ENCODE measurements around the gene CEP192. TPM values are rescaled to one million over a fixed set of nuclear protein-coding genes. Genes with fewer than 3 reads are reported as not detected.

The CEP192 gene
- total RNA-seq, 1 donor = 29.7 TPM

- Histone ChIP-seq H3K27me3 (ENCODE audit: insufficient read depth, low read length) (no peaks in the 10 kb centered on the region), H3K4me1 (ENCODE audit: insufficient read depth, low read length) (no peaks in the 10 kb centered on the region), H3K4me2 (ENCODE audit: insufficient read depth, low read length) (no peak overlapping the region), H3K79me2 (ENCODE audit: insufficient read depth, low read length) (peaks cover 31% of the 10 kb centered on the region), H3K36me3 (ENCODE audit: insufficient read depth, low read length) (peaks cover 29% of the 10 kb centered on the region), H3K27ac (ENCODE audit: low read depth, low read length) (no peak overlapping the region), H4K20me1 (ENCODE audit: insufficient read depth, low read length) (no peaks in the 10 kb centered on the region), H3K4me3 (ENCODE audit: insufficient read depth, low read length) (no peak overlapping the region), H3K9me3 (ENCODE audit: low read depth, low read length) (no peaks in the 10 kb centered on the region), H2AFZ (ENCODE audit: low read length) (no peak overlapping the region)
- DNase-seq (ENCODE audit: insufficient read length, low spot score, missing footprints) = no peak
- TF ChIP-seq, protein P1, sequence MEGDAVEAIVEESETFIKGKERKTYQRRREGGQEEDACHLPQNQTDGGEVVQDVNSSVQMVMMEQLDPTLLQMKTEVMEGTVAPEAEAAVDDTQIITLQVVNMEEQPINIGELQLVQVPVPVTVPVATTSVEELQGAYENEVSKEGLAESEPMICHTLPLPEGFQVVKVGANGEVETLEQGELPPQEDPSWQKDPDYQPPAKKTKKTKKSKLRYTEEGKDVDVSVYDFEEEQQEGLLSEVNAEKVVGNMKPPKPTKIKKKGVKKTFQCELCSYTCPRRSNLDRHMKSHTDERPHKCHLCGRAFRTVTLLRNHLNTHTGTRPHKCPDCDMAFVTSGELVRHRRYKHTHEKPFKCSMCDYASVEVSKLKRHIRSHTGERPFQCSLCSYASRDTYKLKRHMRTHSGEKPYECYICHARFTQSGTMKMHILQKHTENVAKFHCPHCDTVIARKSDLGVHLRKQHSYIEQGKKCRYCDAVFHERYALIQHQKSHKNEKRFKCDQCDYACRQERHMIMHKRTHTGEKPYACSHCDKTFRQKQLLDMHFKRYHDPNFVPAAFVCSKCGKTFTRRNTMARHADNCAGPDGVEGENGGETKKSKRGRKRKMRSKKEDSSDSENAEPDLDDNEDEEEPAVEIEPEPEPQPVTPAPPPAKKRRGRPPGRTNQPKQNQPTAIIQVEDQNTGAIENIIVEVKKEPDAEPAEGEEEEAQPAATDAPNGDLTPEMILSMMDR (IDR thresholded peaks at IDR 0.05; ENCODE audit: extremely low read depth, low read depth, low read length) = no peak
Observed at GRCh38 chr18:13061630-13062189, 70.5 kb downstream of the CEP192 start.

DNA sequence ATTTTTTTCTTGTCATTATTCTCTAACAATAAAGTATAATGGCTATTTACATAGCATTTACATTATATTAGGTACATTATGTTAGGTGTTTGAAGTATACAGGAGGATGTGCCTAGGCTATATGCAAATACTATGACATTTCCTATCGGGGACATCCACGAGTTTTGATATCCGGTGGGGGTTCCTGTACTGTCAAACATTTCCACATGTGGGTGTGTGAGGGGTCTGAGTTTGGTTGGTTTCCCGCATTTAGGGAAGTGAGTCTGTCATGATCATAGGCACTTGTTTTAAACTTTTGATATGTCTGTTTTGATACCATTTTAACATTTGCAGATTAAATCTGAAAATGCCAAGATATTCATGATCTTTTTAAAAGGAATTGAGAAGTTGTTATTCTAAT, 76.0 kb downstream of the CEP192 start:
- H3K36me3 ChIP-seq (ENCODE audit: insufficient read depth, low read length) = peaks cover 38% of the 10 kb centered on the region
- H3K9me3 ChIP-seq (ENCODE audit: low read depth, low read length) = no peaks in the 10 kb centered on the region
- no peak overlapping the region for H3K4me2 ChIP-seq (ENCODE audit: insufficient read depth, low read length)
- H4K20me1 ChIP-seq (ENCODE audit: insufficient read depth, low read length) = no peaks in the 10 kb centered on the region
- H3K27me3 ChIP-seq (ENCODE audit: insufficient read depth, low read length) = no peaks in the 10 kb centered on the region
- no peak for DNase-seq (ENCODE audit: insufficient read length, low spot score, missing footprints)
- TF ChIP-seq, protein P1 (IDR thresholded peaks at IDR 0.05; ENCODE audit: extremely low read depth, low read depth, low read length) = no peak
- no peaks in the 10 kb centered on the region for H3K4me1 ChIP-seq (ENCODE audit: insufficient read depth, low read length)
- peaks cover 19% of the 10 kb centered on the region for H3K79me2 ChIP-seq (ENCODE audit: insufficient read depth, low read length)
- H2AFZ ChIP-seq (ENCODE audit: low read length) = no peak overlapping the region
- H3K4me3 ChIP-seq (ENCODE audit: insufficient read depth, low read length) = no peak overlapping the region
- H3K27ac ChIP-seq (ENCODE audit: low read depth, low read length) = no peak overlapping the region

- TF ChIP-seq, protein P1 (IDR thresholded peaks at IDR 0.05; ENCODE audit: extremely low read depth, low read depth, low read length) = no peak
- Histone ChIP-seq H3K4me3 (ENCODE audit: insufficient read depth, low read length) (no peak overlapping the region), H3K79me2 (ENCODE audit: insufficient read depth, low read length) (peaks cover 15% of the 10 kb centered on the region), H3K4me1 (ENCODE audit: insufficient read depth, low read length) (no peaks in the 10 kb centered on the region), H3K27me3 (ENCODE audit: insufficient read depth, low read length) (no peaks in the 10 kb centered on the region), H2AFZ (ENCODE audit: low read length) (no peak overlapping the region), H3K9me3 (ENCODE audit: low read depth, low read length) (no peaks in the 10 kb centered on the region), H3K4me2 (ENCODE audit: insufficient read depth, low read length) (no peak overlapping the region), H4K20me1 (ENCODE audit: insufficient read depth, low read length) (no peaks in the 10 kb centered on the region), H3K36me3 (ENCODE audit: insufficient read depth, low read length) (peaks cover 46% of the 10 kb centered on the region), H3K27ac (ENCODE audit: low read depth, low read length) (no peak overlapping the region)
- DNase-seq (ENCODE audit: insufficient read length, low spot score, missing footprints) = no peak
Observed at GRCh38 chr18:13067966-13068365, 76.8 kb downstream of the CEP192 start.

DNA sequence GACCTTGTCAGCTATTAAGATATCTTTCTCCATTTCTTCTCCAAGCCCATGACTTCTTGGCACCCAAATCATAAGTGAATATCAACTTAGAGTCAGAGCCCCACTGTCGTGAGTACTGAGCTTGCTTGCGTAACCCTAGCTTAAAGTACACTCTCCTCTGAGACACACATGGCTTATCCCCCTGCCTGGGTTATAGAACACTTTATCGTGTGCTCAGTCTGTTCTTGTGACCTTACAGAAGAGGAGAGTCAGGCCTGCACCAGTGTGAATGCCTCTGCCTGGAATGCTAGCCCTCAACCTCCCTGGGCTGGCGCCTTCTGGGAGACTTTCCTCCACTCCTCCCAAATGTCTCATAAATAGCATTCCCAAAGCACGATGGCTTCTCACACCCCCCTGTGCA, 79.3 kb downstream of the CEP192 start:
- Histone ChIP-seq H3K4me1 (ENCODE audit: insufficient read depth, low read length) (no peaks in the 10 kb centered on the region), H3K27ac (ENCODE audit: low read depth, low read length) (no peak overlapping the region), H3K4me3 (ENCODE audit: insufficient read depth, low read length) (no peak overlapping the region), H3K27me3 (ENCODE audit: insufficient read depth, low read length) (no peaks in the 10 kb centered on the region), H2AFZ (ENCODE audit: low read length) (no peak overlapping the region), H4K20me1 (ENCODE audit: insufficient read depth, low read length) (no peaks in the 10 kb centered on the region), H3K79me2 (ENCODE audit: insufficient read depth, low read length) (peaks cover 8% of the 10 kb centered on the region), H3K9me3 (ENCODE audit: low read depth, low read length) (no peaks in the 10 kb centered on the region), H3K4me2 (ENCODE audit: insufficient read depth, low read length) (no peak overlapping the region), H3K36me3 (ENCODE audit: insufficient read depth, low read length) (peaks cover 61% of the 10 kb centered on the region)
- TF ChIP-seq, protein P1 (IDR thresholded peaks at IDR 0.05; ENCODE audit: extremely low read depth, low read depth, low read length) = no peak
- DNase-seq (ENCODE audit: insufficient read length, low spot score, missing footprints) = no peak
